Urothelium cell line (cell line): ENCODE results near the gene FNIP1.
"Not testable (repeated sequence)": the region's sequence is repeated elsewhere in the genome, so short reads cannot be mapped to it uniquely, and the experiment has no call there.

Experiments
- DNase-seq: peaks from one replicate; pipeline ENCODE4 v3.0.0; 2011; ENCODE audit warnings: low spot score, mixed read lengths
- FAIRE-seq: peaks from 2 replicates; lab custom pipeline; 2011; peaks lifted over from hg19 to GRCh38; lab: Jason Lieb, UNC

The FNIP1 gene

GRCh38 chr5:131754363-131754762, 42.5 kb downstream of the FNIP1 start:
- DNase-seq, result no peak
- no peak for FAIRE-seq

- FAIRE-seq, result no peak
- no peak for DNase-seq
Observed at GRCh38 chr5:131751506-131751905, 45.3 kb downstream of the FNIP1 start.

DNA sequence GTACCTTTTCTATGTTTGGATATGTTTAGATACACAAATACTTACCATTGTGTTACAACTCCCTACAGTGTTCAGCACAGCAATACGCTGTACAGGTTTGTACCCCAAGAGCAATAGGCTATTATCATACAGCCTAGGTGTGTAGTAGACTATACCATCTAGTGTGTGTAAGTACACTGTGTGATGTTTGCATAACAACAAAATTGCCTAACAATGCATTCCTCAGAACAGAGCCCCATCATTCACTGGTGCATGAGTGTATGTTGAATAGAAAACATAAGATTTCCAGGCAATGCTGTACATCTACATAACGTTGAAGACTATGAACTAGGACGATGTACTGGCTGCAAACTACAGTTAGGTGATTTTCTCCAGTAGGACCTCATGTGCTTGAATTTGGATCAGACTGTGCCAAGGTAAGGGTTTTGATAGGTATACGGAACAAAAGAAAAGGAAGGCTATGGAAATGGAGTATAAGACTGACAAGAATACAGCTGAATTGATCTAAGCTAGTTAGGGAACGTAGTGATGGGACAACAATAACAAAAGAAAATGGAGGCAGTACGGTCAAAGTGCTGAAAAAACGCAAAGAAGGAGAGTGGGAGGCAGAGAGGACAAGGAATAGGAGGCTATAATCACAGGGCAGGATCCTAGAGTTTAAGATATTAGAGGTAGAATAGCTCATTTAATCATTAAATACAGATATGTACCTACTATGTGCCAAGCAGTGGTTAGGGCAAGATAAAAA, 46.9 kb downstream of the FNIP1 start:
- FAIRE-seq (peak; percentile 84), DNase-seq (no peak)

DNA sequence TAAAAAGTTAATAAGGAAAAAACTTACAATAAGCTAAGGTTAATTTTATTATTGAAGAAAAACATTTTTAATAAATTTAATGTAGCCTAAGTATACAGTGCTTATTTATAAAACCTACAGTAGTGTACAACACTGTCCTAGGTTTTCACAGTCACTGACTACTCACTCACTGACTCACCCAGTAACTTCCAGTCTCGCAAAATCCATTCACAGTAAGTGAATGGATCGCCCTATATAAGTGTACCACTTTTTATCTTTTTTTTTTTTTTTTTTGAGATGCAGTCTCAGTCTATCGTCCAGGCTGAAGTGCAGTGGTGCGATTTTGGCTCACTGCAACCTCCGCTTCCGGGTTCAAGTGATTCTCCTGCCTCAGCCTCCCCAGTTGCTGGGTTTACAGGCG, 47.7 kb downstream of the FNIP1 start:
- no peak for DNase-seq
- FAIRE-seq, result no peak

GRCh38 chr5:131747180-131748105, 49.4 kb downstream of the FNIP1 start:
- DNase-seq, result no peak
- FAIRE-seq, result no peak

DNA sequence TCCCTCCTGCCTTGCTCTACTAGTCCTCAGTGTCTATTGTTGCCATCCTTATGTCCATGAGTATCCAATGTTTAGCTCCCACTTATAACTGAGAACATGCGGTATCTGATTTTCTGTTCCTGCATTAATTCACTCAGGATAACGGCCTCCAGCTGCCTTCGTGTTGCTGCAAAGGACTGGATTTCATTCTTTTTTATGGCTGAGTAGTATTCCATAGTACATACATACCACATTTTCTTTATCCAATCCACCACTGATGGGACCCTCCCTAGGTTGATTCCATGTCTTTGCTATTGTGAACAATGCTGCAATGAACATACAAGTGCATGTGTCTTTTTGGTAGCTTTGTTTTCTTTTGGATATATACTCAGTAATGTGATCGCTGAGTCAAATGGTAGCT, 50.4 kb downstream of the FNIP1 start:
- DNase-seq (no peak), FAIRE-seq (no peak)

GRCh38 chr5:131745703-131746102, 51.1 kb downstream of the FNIP1 start:
- FAIRE-seq (no peak), DNase-seq (no peak)

GRCh38 chr5:131745155-131745554, 51.7 kb downstream of the FNIP1 start:
- DNase-seq, result no peak
- no peak for FAIRE-seq

DNA sequence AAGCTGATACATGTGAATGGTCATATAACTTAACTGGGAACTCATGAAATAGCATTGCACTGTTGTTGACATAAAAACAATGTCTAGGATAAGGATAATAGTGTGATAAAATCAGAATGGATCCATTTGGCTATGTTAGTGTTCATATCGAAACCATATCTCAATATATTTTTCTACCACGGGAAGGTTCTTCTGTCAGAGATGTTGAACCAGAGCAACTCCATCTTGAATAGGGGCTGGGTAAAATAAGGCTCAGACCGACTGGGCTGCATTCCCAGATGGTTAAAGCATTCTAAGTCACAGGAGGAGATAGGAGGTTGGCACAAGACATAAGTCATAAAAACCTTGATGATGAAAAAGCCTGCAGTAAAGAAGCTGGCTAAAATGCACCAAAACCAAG, 56.3 kb downstream of the FNIP1 start:
- DNase-seq (no peak), FAIRE-seq (peak; percentile 17)

- no peak for FAIRE-seq
- no peak for DNase-seq
Observed at GRCh38 chr5:131735393-131735792, 61.4 kb downstream of the FNIP1 start.

GRCh38 chr5:131734939-131735338, 61.9 kb downstream of the FNIP1 start:
- not testable (repeated sequence) for FAIRE-seq, DNase-seq

GRCh38 chr5:131729292-131729691, 67.5 kb downstream of the FNIP1 start:
- not testable (repeated sequence) for FAIRE-seq, DNase-seq

- FAIRE-seq, DNase-seq: not testable (repeated sequence)
Observed at GRCh38 chr5:131724089-131724488, 72.7 kb downstream of the FNIP1 start.

GRCh38 chr5:131720714-131721113, 76.1 kb downstream of the FNIP1 start:
- DNase-seq (no peak), FAIRE-seq (no peak)

- DNase-seq (no peak), FAIRE-seq (no peak)
Observed at GRCh38 chr5:131719564-131719963, 77.3 kb downstream of the FNIP1 start.

DNA sequence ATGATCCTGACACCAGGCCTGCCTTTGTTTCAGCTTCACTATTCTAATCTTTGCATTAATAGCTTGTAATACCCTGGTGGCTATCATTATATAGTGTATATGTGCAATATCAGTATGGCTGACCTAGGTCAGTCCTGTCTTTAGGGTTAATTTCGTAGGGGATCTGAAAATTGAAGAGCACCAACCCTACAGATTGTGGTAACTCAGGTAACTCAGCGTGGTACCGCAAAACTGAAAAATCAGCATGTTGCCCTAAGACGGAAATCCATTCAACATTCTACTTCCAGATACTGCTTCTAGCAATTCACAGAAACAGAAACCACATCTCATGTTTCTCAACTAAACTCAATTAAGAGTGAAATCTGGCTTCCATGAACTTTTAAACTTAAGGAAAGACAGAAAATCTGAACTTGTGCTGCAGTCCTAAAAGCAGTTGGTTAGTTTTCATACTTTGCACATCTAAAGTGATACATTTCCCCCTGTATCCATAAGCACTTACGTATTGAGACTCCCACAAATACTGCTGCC, 78.3 kb downstream of the FNIP1 start:
- DNase-seq, result no peak
- no peak for FAIRE-seq

DNA sequence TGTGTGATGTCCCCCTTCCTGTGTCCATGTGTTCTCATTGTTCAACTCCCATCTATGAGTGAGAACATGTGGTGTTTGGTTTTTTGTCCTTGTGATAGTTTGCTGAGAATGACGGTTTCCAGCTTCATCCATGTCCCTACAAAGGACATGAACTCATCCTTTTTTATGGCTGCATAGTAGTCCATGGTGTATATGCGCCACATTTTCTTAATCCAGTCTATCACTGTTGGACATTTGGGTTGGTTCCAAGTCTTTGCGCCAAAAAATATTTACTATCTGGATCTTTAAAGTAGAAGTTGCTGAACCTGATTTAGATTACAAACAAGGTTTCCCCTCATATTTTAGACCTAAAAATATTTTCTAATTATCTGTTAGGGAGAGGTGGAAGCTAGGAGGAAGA, 79.7 kb downstream of the FNIP1 start:
- FAIRE-seq, result not testable (repeated sequence)

DNA sequence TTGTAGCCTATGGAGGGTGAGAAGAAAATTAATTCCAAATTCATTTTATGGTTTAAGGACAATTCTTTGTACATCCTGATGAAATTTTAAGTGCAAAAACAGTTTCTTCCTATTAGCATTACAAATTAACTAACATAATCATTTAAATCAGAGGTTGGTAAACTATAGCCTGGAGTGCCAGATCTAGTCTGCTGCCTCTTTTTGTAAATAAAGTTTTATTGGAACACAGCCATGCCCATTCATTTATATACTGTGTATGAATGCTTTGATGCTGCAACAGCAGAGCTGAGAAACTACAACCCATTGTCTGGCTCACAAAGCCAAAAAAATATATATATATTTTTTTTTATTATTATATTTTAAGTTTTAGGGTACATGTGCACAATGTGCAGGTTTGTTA, 80.2 kb downstream of the FNIP1 start:
- DNase-seq, result no peak
- no peak for FAIRE-seq

More for the DNA sequence above, 79.7 kb downstream of the FNIP1 start:
- DNase-seq, result not testable (repeated sequence)

DNA sequence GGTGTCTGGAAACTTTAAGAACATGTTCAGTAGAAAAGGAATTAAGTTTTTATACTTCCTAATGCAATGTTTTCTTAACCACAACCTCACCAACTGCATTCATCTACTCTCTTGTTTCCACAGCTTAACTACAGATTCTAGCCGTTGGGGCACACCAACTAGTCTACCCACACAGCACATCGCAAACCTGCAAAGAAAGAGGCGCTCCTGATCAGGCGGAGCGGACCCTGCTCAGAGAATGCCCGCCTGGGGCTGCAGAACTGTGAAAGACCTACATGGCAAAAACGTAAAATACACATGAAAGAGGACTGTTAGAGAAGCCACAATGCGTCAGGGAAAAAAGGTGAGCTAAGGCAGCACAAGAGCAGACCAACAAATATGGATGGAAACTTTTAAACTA, 86.4 kb downstream of the FNIP1 start:
- DNase-seq, result no peak
- FAIRE-seq, result no peak

DNA sequence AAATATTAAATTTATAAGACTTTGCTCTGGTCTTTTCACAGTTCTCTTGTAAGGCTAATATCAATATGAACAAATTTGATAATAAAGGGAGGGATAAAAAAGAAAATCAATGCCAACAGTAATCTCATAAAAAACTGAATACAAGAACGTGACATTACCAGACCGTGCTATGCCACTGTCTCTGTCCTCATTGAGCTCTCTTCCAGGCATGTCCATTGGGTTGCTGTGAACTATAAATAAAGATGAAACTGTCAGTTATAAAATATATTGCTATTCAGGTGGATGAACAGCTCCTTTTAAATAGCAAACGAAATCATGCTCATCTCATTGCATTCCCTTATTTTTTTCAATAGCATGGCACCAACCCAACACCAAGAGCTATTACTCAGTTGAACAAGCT, 87.8 kb downstream of the FNIP1 start:
- DNase-seq (no peak), FAIRE-seq (no peak)

GRCh38 chr5:131706281-131706680, 90.5 kb downstream of the FNIP1 start:
- FAIRE-seq (no peak), DNase-seq (no peak)

DNA sequence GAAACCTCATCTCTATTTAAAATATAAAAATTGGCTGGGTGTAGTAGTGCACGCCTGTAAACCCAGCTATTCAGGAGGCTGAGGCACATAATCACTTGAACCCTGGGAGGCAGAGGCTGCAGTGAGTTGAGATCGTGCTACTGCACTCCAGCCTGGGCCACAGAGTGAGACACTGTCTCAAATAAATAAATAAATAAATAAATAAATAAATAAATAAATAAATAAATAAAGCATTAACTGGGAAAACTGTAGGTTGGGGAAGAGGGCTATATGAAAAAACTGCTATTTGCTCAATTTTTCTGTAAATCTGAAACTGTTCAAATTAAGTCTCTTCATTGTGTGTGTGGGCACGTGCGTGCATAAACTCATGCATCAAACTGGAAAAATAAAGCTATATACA, 101.9 kb downstream of the FNIP1 start:
- FAIRE-seq (no peak), DNase-seq (no peak)
